HepG2 (cell line): Measurements from ENCODE around the gene TNFRSF18. TPM values are rescaled to one million over a fixed set of nuclear protein-coding genes. Genes with fewer than 3 reads are reported as not detected.

Experiments
- ATAC-seq: fragments of 200-7000 bp; cut with Tn5 transposase; 3 replicates; pipeline ENCODE4 v1.9.1; 2020; ENCODE audit warnings: mild to moderate bottlenecking, moderate library complexity
- BruUV-seq: library from RNA; stranded (reverse); fragments of 400-500 nt; replicated peaks from 2 replicates; lab custom pipeline; 2021; lab: Mats Ljungman, UMichigan
- CTCF ChIA-PET: fragments of 300-600 bp; formaldehyde crosslinking; extraction: SDS; loops from one replicate; lab custom pipeline; 2021; ENCODE audit warnings: low total read pairs, inconsistent platforms, low intra/inter-chr PET ratio; lab: Yijun Ruan, JAX
- POLR2A ChIA-PET: fragments of 350-600 bp; sonication (Branson Sonifier 250); formaldehyde crosslinking; loops from one replicate; lab custom pipeline; 2020; ENCODE audit warnings: antibody characterized with exemption, inconsistent platforms; lab: Yijun Ruan, JAX
- DNase-seq: peaks from one replicate; pipeline ENCODE4 v3.0.0-alpha.2; 2015; ENCODE audit warnings: low spot score
- FAIRE-seq: peaks from 3 replicates; lab custom pipeline; 2011; peaks lifted over from hg19 to GRCh38; lab: Jason Lieb, UNC
- H2AFZ ChIP-seq: one replicate; pipeline ENCODE4 v1.6.1; 2011; ENCODE audit warnings: low read length, inconsistent platforms
- H3K27ac ChIP-seq: fragments of 300-600 bp; 3 replicates; pipeline ENCODE4 v1.8.0; 2011; ENCODE audit warnings: mixed run types, mild to moderate bottlenecking, mixed read lengths, low read length, inconsistent platforms; ENCODE audit not compliant: insufficient read depth; ENCODE audit errors: extremely low read length
- H3K27me3 ChIP-seq, 2 experiments: fragments of 200-600 bp in 1 of 2; 2 replicates in 1 of 2; 3 replicates in 1 of 2; pipeline versions ENCODE4 v1.6.0 to v1.8.0; 2011; ENCODE audit warnings: low read length in 2 of 2, mild to moderate bottlenecking in 2 of 2, moderate library complexity in 2 of 2, inconsistent platforms in 1 of 2; ENCODE audit not compliant: insufficient read depth in 2 of 2, control insufficient read depth in 1 of 2
- H3K36me3 ChIP-seq, 2 experiments: fragments of 200-600 bp in 1 of 2; replicated peaks in 1 of 2; 2 replicates in 1 of 2; 3 replicates in 1 of 2; pipeline versions ENCODE4 v1.5.1 to v1.8.0; 2011; ENCODE audit warnings: low read length in 2 of 2, inconsistent platforms in 1 of 2; ENCODE audit not compliant: insufficient read depth in 2 of 2, control insufficient read depth in 1 of 2
- H3K4me1 ChIP-seq: 2 replicates; pipeline ENCODE4 v1.5.1; 2012; ENCODE audit warnings: low read length, inconsistent platforms; ENCODE audit not compliant: insufficient read depth
- H3K4me2 ChIP-seq: 2 replicates; pipeline ENCODE4 v1.6.0; 2011; ENCODE audit warnings: low read depth, low read length, inconsistent platforms
- H3K4me3 ChIP-seq, 3 experiments: fragments of 200-600 bp in 1 of 3; sonication (generic), shearing (Covaris generic) in 1 of 3; replicated peaks in 1 of 3; 2 replicates each; pipeline ENCODE4 v1.5.1; 2011 to 2016; ENCODE audit warnings: low read length in 3 of 3, inconsistent platforms in 2 of 3, low read depth in 2 of 3, mild to moderate bottlenecking in 2 of 3, control low read depth in 1 of 3, mixed read lengths in 1 of 3; ENCODE audit not compliant: insufficient read depth in 1 of 3
- H3K79me2 ChIP-seq: one replicate; pipeline ENCODE4 v1.6.1; 2011; ENCODE audit warnings: low read length, inconsistent platforms; ENCODE audit not compliant: insufficient read depth
- H3K9ac ChIP-seq: 2 replicates; pipeline ENCODE4 v1.6.0; 2011; ENCODE audit warnings: mild to moderate bottlenecking, low read depth, low read length, inconsistent platforms; ENCODE audit not compliant: insufficient read depth
- H3K9me3 ChIP-seq: 2 replicates; pipeline ENCODE4 v1.5.1; 2012; ENCODE audit warnings: mild to moderate bottlenecking, low read length
- H4K20me1 ChIP-seq: 2 replicates; pipeline ENCODE4 v1.6.0; 2011; ENCODE audit warnings: inconsistent platforms, mild to moderate bottlenecking, low read length, moderate library complexity; ENCODE audit not compliant: insufficient read depth
- AGO2 ChIP-seq: fragments of 200-400 bp; formaldehyde crosslinking; optimal IDR thresholded peaks from 2 replicates; pipeline ENCODE3; 2017; ENCODE audit warnings: mild to moderate bottlenecking, low read depth, low read length, moderate library complexity
- BCLAF1 ChIP-seq: fragments of 450-650 bp; IDR thresholded peaks from 2 replicates; pipeline ENCODE4 v1.6.1; 2017; ENCODE audit warnings: mild to moderate bottlenecking
- CERS6 ChIP-seq: sonication (generic); formaldehyde crosslinking; IDR thresholded peaks from 2 replicates; pipeline ENCODE4 v1.5.0; 2020; ENCODE audit warnings: missing genetic modification reagents
- GATA4 ChIP-seq: sonication (generic); IDR thresholded peaks from 2 replicates; pipeline ENCODE4 v1.6.1; 2016; ENCODE audit warnings: antibody characterized with exemption, low read depth, borderline replicate concordance
- GPN1 ChIP-seq: sonication (generic); formaldehyde crosslinking; IDR thresholded peaks from 2 replicates; pipeline ENCODE4 v1.5.1; 2020; ENCODE audit warnings: missing genetic modification reagents, borderline replicate concordance
- HNRNPL ChIP-seq: fragments of 200-400 bp; formaldehyde crosslinking; IDR thresholded peaks from 2 replicates; pipeline ENCODE4 v1.6.1; 2017; ENCODE audit warnings: mild to moderate bottlenecking, low read depth, low read length
- KLF12 ChIP-seq: sonication (generic); formaldehyde crosslinking; IDR thresholded peaks from 2 replicates; pipeline ENCODE4 v1.4.0; 2020; ENCODE audit warnings: missing genetic modification reagents, borderline replicate concordance
- SAP130 ChIP-seq: IDR thresholded peaks from 2 replicates; pipeline ENCODE4 v1.6.1; 2016; ENCODE audit warnings: low read depth
- TFAP4 ChIP-seq: sonication (generic); IDR thresholded peaks from 2 replicates; pipeline ENCODE4 v1.6.1; 2016; ENCODE audit warnings: low read depth, borderline replicate concordance
- ZBTB21 ChIP-seq: sonication (generic); formaldehyde crosslinking; IDR thresholded peaks from 2 replicates; pipeline ENCODE4 v1.4.0; 2020; ENCODE audit warnings: missing genetic modification reagents
- ZBTB26 ChIP-seq: IDR thresholded peaks from 2 replicates; pipeline ENCODE4 v1.6.1; 2016; ENCODE audit warnings: missing compliant biosample characterization, missing genetic modification reagents, borderline replicate concordance
- ZC3H13 ChIP-seq: sonication (generic); formaldehyde crosslinking; IDR thresholded peaks from 2 replicates; pipeline ENCODE4 v1.8.1; 2023; ENCODE audit warnings: mild to moderate bottlenecking, missing genetic modification reagents, moderate library complexity
- ZFP1 ChIP-seq: IDR thresholded peaks from 2 replicates; pipeline ENCODE4 v1.6.1; 2016
- ZFP91 ChIP-seq: sonication (generic); formaldehyde crosslinking; IDR thresholded peaks from 2 replicates; pipeline ENCODE4 v1.9.0; 2022; ENCODE audit warnings: missing genetic modification reagents, mild to moderate bottlenecking, borderline replicate concordance
- ZNF569 ChIP-seq: sonication (generic); formaldehyde crosslinking; IDR thresholded peaks from 2 replicates; pipeline ENCODE4 v1.5.0; 2020; ENCODE audit warnings: mild to moderate bottlenecking, missing genetic modification reagents, moderate library complexity, borderline replicate concordance
- ZNF775 ChIP-seq: sonication (generic); formaldehyde crosslinking; IDR thresholded peaks from 2 replicates; pipeline ENCODE4 v1.4.0; 2020; ENCODE audit warnings: missing genetic modification reagents, mild to moderate bottlenecking, moderate library complexity, borderline replicate concordance
- WGBS: methylation state at CpG from one replicate; pipeline ENCODE4 v1.1.6; 2017; ENCODE audit warnings: low lambda C conversion rate; 5-methylcytosine and 5-hydroxymethylcytosine counted together
- in situ Hi-C: cut with HindIII; loops from 2 replicates; pipeline ENCODE4 v1.10.0; 2017; ENCODE audit warnings: low pct_unique_long_range_greater_than_20kb; ENCODE audit not compliant: extremely low pct_ligation_motif_present
- intact Hi-C: fragments of 100-400 bp; cut with micrococcal nuclease; formaldehyde crosslinking; loops from one replicate; pipeline ENCODE4 v1.10.0; 2022; ENCODE audit not compliant: unreplicated experiment
- polyA plus RNA-seq, 8 experiments: library from polyadenylated mRNA; depleted of rRNA in 3 of 8; stranded (reverse) in 7 of 8; unstranded in 1 of 8; fragments of >200 nt; fragmentation: Illumina TruSeq in 4 of 8; extraction: Trizol in 4 of 8; gene quantifications; 2 replicates each; pipeline versions ENCODE4 v1.2.1 to v1.2.3, GENCODE V29; 2011 to 2016; ENCODE audit warnings: low read depth in 4 of 8, missing spikeins in 1 of 8, mixed read lengths in 1 of 8; ENCODE audit not compliant: insufficient read depth in 1 of 8
- total RNA-seq, 5 experiments: library from RNA; depleted of rRNA; stranded (reverse); fragments of >200 nt; fragmentation: Illumina TruSeq; extraction: Trizol; gene quantifications; 2 replicates each; pipeline ENCODE4 v1.2.3, GENCODE V29; 2016; ENCODE audit warnings: low read depth in 1 of 5

Gene TNFRSF18
- total and polyA plus RNA-seq, 2 of the 13 experiments (the other 11 are each of a cell fraction or from before 2014, with no cell fraction given): not detected

- intact Hi-C loops: no loop called here
- no peak overlapping the region for H3K27ac ChIP-seq
- BruUV-seq: no TSS peak
- no peak for DNase-seq
- TF ChIP-seq ZBTB26 (CRISPR knock-in tag) (no peak), ZBTB21 (CRISPR knock-in tag) (no peak), TFAP4 (no peak), BCLAF1 (no peak), HNRNPL (0 out of 2 replicates have a peak, but pooled peaks have one; percentile 61), ZFP91 (CRISPR knock-in tag) (no peak), AGO2 (peak; percentile 15), ZC3H13 (CRISPR knock-in tag) (no peak), SAP130 (CRISPR knock-in tag) (no peak), ZNF569 (CRISPR knock-in tag) (no peak), ZNF775 (CRISPR knock-in tag) (no peak), ZFP1 (CRISPR knock-in tag) (no peak), GPN1 (CRISPR knock-in tag) (no peak), GATA4 (no peak), KLF12 (CRISPR knock-in tag) (no peak), CERS6 (CRISPR knock-in tag) (no peak)
- no peaks in the 10 kb centered on the region for H3K27me3 ChIP-seq
- H2AFZ ChIP-seq: no peak overlapping the region
- ChIA-PET POLR2A (no interaction called here), CTCF (no interaction called here)
- H3K9me3 ChIP-seq: no peaks in the 10 kb centered on the region
- ATAC-seq: no peak
- no peak overlapping the region for H3K4me2 ChIP-seq
- 0 out of 2 replicates have a peak, but pooled peaks cover 7% of the 10 kb centered on the region for H4K20me1 ChIP-seq
- H3K4me1 ChIP-seq: no peaks in the 10 kb centered on the region
- no peak for FAIRE-seq
- H3K36me3 ChIP-seq: peaks cover 33 to 71% of the 10 kb centered on the region in 2 experiments
- peaks cover 16% of the 10 kb centered on the region for H3K79me2 ChIP-seq
- no peak overlapping the region for H3K9ac ChIP-seq
- in situ Hi-C loops: no loop called here
- H3K4me3 ChIP-seq: no peak overlapping the region
- 98% methylated on average over 8 of the region's 30 CpGs for WGBS
Observed at GRCh38 chr1:1221887-1222574, 15.6 kb upstream of the TNFRSF18 start.
